ENCODE results near the gene GDPD3.

- TF ChIP-seq, protein P1, sequence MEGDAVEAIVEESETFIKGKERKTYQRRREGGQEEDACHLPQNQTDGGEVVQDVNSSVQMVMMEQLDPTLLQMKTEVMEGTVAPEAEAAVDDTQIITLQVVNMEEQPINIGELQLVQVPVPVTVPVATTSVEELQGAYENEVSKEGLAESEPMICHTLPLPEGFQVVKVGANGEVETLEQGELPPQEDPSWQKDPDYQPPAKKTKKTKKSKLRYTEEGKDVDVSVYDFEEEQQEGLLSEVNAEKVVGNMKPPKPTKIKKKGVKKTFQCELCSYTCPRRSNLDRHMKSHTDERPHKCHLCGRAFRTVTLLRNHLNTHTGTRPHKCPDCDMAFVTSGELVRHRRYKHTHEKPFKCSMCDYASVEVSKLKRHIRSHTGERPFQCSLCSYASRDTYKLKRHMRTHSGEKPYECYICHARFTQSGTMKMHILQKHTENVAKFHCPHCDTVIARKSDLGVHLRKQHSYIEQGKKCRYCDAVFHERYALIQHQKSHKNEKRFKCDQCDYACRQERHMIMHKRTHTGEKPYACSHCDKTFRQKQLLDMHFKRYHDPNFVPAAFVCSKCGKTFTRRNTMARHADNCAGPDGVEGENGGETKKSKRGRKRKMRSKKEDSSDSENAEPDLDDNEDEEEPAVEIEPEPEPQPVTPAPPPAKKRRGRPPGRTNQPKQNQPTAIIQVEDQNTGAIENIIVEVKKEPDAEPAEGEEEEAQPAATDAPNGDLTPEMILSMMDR (IDR thresholded peaks at IDR 0.05 in 4 of 5, conservative IDR thresholded peaks at IDR 0.05 in 1 of 5) = no peak
- no peak for TF ChIP-seq POLR2A (IDR thresholded peaks at IDR 0.05)
Measured at GRCh38 chr16:30108059-30108850, 5.1 kb downstream of the GDPD3 start.
